Measurements from ENCODE around the gene HEMK1.

The HEMK1 gene

GRCh38 chr3:50603261-50604109 is 34.2 kb downstream of the HEMK1 start:
- no peak for DNase-seq

GRCh38 chr3:50604110-50604621 is 34.8 kb downstream of the HEMK1 start:
- DNase-seq: no peak

GRCh38 chr3:50604628-50605588 is 35.6 kb downstream of the HEMK1 start:
- DNase-seq: no peak

GRCh38 chr3:50605901-50606326 is 36.6 kb downstream of the HEMK1 start:
- no peak for DNase-seq

GRCh38 chr3:50606596-50606995 is 37.3 kb downstream of the HEMK1 start:
- DNase-seq: no peak

GRCh38 chr3:50607271-50608091 is 38.2 kb downstream of the HEMK1 start:
- no peak for DNase-seq

- no peak for DNase-seq
Observed at GRCh38 chr3:50608278-50608677, 39.0 kb downstream of the HEMK1 start.

GRCh38 chr3:50609071-50609762 is 39.9 kb downstream of the HEMK1 start:
- no peak for DNase-seq

- DNase-seq: no peak
Observed at GRCh38 chr3:50609763-50610085, 40.4 kb downstream of the HEMK1 start.

- peak in 1 of 2 experiments; percentile 52 for DNase-seq
Observed at GRCh38 chr3:50610181-50610971, 41.1 kb downstream of the HEMK1 start.

- no peak for DNase-seq
Observed at GRCh38 chr3:50610992-50611463, 41.7 kb downstream of the HEMK1 start.

- DNase-seq: peak; percentile 98
Observed at GRCh38 chr3:50611464-50612233, 42.3 kb downstream of the HEMK1 start, which contains the start of gene CISH. Gene CISH (minus strand): TSS chr3:50611774. CDS start chr3:50611650, 124 bp downstream.

- DNase-seq: no peak
Observed at GRCh38 chr3:50612234-50612882, 43.0 kb downstream of the HEMK1 start.

GRCh38 chr3:50612970-50613846 is 43.9 kb downstream of the HEMK1 start:
- DNase-seq: no peak

GRCh38 chr3:50615190-50615589 is 45.9 kb downstream of the HEMK1 start:
- DNase-seq: no peak

- DNase-seq: peak; percentile 80 to 81
Observed at GRCh38 chr3:50616003-50616769, 46.9 kb downstream of the HEMK1 start.

GRCh38 chr3:50616770-50617095 is 47.4 kb downstream of the HEMK1 start:
- peak; percentile 92 to 94 for DNase-seq
